HEK293 (cell line): ENCODE results near the gene TFPI.
"Not testable (repeated sequence)": the region's sequence is repeated elsewhere in the genome, so short reads cannot be mapped to it uniquely, and the experiment has no call there.

Source experiments
- CTCF ChIA-PET: fragments of 350-600 bp; formaldehyde crosslinking; extraction: SDS; loops from one replicate; lab custom pipeline; 2021; ENCODE audit warnings: antibody characterized with exemption; lab: Yijun Ruan, JAX
- POLR2A ChIA-PET: fragments of 300-600 bp; formaldehyde crosslinking; extraction: SDS; loops from one replicate; lab custom pipeline; 2020; ENCODE audit warnings: antibody characterized with exemption, inconsistent platforms; lab: Yijun Ruan, JAX
- H3K27ac ChIP-seq: fragments of 200-500 bp; sonication (Bioruptor generic); 2 replicates; pipeline ENCODE4 v1.5.1; 2014; ENCODE audit warnings: low read depth, low read length, control low read depth, inconsistent platforms; ENCODE audit errors: extremely low read depth
- H3K36me3 ChIP-seq, 2 experiments: fragments of 200-500 bp in 1 of 2; sonication (Bioruptor generic) in 1 of 2; 1 replicate in 1 of 2; 2 replicates in 1 of 2; pipeline ENCODE4 v1.5.1; 2014 to 2017; ENCODE audit warnings: inconsistent platforms in 2 of 2, low read length in 2 of 2; ENCODE audit not compliant: control insufficient read depth in 2 of 2, insufficient read depth in 1 of 2
- H3K4me1 ChIP-seq: fragments of 200-500 bp; sonication (Bioruptor generic); 2 replicates; pipeline ENCODE4 v1.5.1; 2014; ENCODE audit warnings: mild to moderate bottlenecking, low read length, inconsistent platforms; ENCODE audit not compliant: control insufficient read depth, insufficient read depth
- H3K4me3 ChIP-seq: 2 replicates; pipeline ENCODE4 v1.5.1; 2011; ENCODE audit warnings: low read depth, mild to moderate bottlenecking, control low read depth, low read length, moderate library complexity
- H3K9me3 ChIP-seq: fragments of 200-500 bp; sonication (Bioruptor generic); 2 replicates; pipeline ENCODE4 v1.5.1; 2014; ENCODE audit warnings: low read depth, low read length, inconsistent platforms; ENCODE audit not compliant: control insufficient read depth, insufficient read depth
- TRIM28 ChIP-seq: IDR thresholded peaks from 2 replicates; pipeline ENCODE4 v1.6.1; 2011; ENCODE audit warnings: low read length, control low read depth, borderline replicate concordance
- TSHZ1 ChIP-seq: fragments of 450-650 bp; formaldehyde crosslinking; IDR thresholded peaks from 2 replicates; pipeline ENCODE4 v1.5.1; 2016; ENCODE audit warnings: missing biosample characterization, missing genetic modification characterization, borderline replicate concordance
- ZBTB10 ChIP-seq: fragments of 450-650 bp; formaldehyde crosslinking; IDR thresholded peaks from 2 replicates; pipeline ENCODE4 v1.5.1; 2016; ENCODE audit warnings: missing biosample characterization, missing genetic modification characterization
- ZBTB20 ChIP-seq: fragments of 450-650 bp; formaldehyde crosslinking; IDR thresholded peaks from 2 replicates; pipeline ENCODE4 v1.5.1; 2016; ENCODE audit warnings: missing biosample characterization, missing genetic modification characterization
- ZBTB8A ChIP-seq: fragments of 450-650 bp; formaldehyde crosslinking; IDR thresholded peaks from 2 replicates; pipeline ENCODE4 v1.5.1; 2016; ENCODE audit warnings: missing biosample characterization, missing genetic modification characterization
- ZNF157 ChIP-seq: fragments of 450-650 bp; formaldehyde crosslinking; IDR thresholded peaks from 2 replicates; pipeline ENCODE4 v1.5.1; 2016; ENCODE audit warnings: missing biosample characterization, missing genetic modification characterization
- ZNF174 ChIP-seq: fragments of 450-650 bp; formaldehyde crosslinking; IDR thresholded peaks from 2 replicates; pipeline ENCODE4 v1.5.0; 2017; ENCODE audit warnings: missing biosample characterization, mild to moderate bottlenecking, missing genetic modification characterization
- ZNF19 ChIP-seq: fragments of 450-650 bp; formaldehyde crosslinking; IDR thresholded peaks from 2 replicates; pipeline ENCODE4; 2016; ENCODE audit warnings: missing biosample characterization, missing genetic modification characterization, low read depth
- ZNF239 ChIP-seq: fragments of 450-650 bp; formaldehyde crosslinking; IDR thresholded peaks from 2 replicates; pipeline ENCODE4 v1.5.1; 2016; ENCODE audit warnings: missing biosample characterization, missing genetic modification characterization
- ZNF292 ChIP-seq: fragments of 450-650 bp; formaldehyde crosslinking; IDR thresholded peaks from 2 replicates; pipeline ENCODE4 v1.5.1; 2016; ENCODE audit warnings: low read depth, missing biosample characterization, missing genetic modification characterization, borderline replicate concordance
- ZNF548 ChIP-seq: fragments of 450-650 bp; formaldehyde crosslinking; IDR thresholded peaks from 2 replicates; pipeline ENCODE4 v1.5.1; 2016; ENCODE audit warnings: missing biosample characterization, missing genetic modification characterization
- ZNF585B ChIP-seq: fragments of 450-650 bp; formaldehyde crosslinking; IDR thresholded peaks from 2 replicates; pipeline ENCODE4 v1.5.1; 2016; ENCODE audit warnings: missing biosample characterization, missing genetic modification characterization
- ZNF777 ChIP-seq: fragments of 450-650 bp; formaldehyde crosslinking; IDR thresholded peaks from 2 replicates; pipeline ENCODE4 v1.5.1; 2017; ENCODE audit warnings: missing biosample characterization, missing genetic modification characterization, borderline replicate concordance
- ZNF830 ChIP-seq: fragments of 450-650 bp; IDR thresholded peaks from 2 replicates; pipeline ENCODE4 v1.5.0; 2018; ENCODE audit warnings: missing biosample characterization, missing genetic modification characterization, low read depth, mild to moderate bottlenecking, moderate library complexity
- ZNF837 ChIP-seq: fragments of 450-650 bp; formaldehyde crosslinking; IDR thresholded peaks from 2 replicates; pipeline ENCODE4 v1.5.1; 2016; ENCODE audit warnings: missing biosample characterization, missing genetic modification characterization
- TF ChIP-seq, protein P1 (sequence below): fragments of 450-650 bp; formaldehyde crosslinking; IDR thresholded peaks from 2 replicates; pipeline ENCODE4 v1.5.1; 2016; ENCODE audit warnings: missing biosample characterization, missing genetic modification characterization
- TF ChIP-seq, protein P2 (sequence below): fragments of 450-650 bp; formaldehyde crosslinking; IDR thresholded peaks from 2 replicates; pipeline ENCODE4 v1.5.1; 2016; ENCODE audit warnings: missing biosample characterization, missing genetic modification characterization, low read depth

TFPI gene

DNA sequence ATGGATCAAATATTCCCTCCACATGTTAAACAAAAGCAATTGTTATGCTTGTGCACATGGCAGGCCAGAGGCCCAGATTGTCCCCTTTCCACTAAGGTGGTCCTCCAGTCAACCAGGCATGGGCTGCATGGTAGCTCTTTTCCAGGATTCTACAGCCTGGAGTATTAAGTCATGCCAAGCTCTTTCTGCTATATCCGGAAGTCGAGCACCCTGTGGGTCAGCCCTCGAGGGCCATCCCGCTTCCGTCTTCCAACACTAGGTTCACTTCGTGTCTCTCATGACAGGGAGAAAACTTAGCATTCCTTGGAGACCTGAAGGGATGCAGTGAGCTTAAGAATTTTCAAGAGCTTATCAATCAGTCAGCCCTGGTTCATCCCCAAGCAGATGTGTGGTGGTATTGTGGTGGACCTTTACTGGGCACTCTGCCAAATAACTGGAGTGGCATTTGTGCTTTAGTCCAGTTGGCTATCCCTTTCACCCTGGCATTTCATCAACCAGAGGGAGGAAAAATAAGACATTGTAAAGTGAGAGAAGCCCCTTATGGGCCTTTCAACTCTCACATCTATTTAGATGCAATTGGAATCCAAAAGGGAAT is 39.9 kb downstream of the TFPI start:
- H3K4me3 ChIP-seq, H3K27ac ChIP-seq, H3K4me1 ChIP-seq, H3K9me3 ChIP-seq, POLR2A ChIA-PET, H3K36me3 ChIP-seq: not testable (repeated sequence)
- CTCF ChIA-PET, result interaction anchor here (0.7 to 2.5 kb wide), 4 partner anchors 11 to 66 kb away, joined by 3 to 13 read pairs (median 3); no protein-coding TSS in a partner anchor

GRCh38 chr2:187513460-187514234 is 40.6 kb downstream of the TFPI start:
- CTCF ChIA-PET, result interaction anchor here (0.7 to 2.5 kb wide), 3 partner anchors 54 to 67 kb away, joined by 3 to 13 read pairs (median 3); no protein-coding TSS in a partner anchor
- H3K36me3 ChIP-seq, POLR2A ChIA-PET, H3K4me1 ChIP-seq, H3K27ac ChIP-seq, H3K4me3 ChIP-seq, H3K9me3 ChIP-seq: not testable (repeated sequence)

GRCh38 chr2:187511356-187512315 is 42.6 kb downstream of the TFPI start:
- H3K27ac ChIP-seq, result no peak overlapping the region
- TF ChIP-seq ZNF239, result no peak
- no peak for TF ChIP-seq ZNF174
- TF ChIP-seq, protein P1, sequence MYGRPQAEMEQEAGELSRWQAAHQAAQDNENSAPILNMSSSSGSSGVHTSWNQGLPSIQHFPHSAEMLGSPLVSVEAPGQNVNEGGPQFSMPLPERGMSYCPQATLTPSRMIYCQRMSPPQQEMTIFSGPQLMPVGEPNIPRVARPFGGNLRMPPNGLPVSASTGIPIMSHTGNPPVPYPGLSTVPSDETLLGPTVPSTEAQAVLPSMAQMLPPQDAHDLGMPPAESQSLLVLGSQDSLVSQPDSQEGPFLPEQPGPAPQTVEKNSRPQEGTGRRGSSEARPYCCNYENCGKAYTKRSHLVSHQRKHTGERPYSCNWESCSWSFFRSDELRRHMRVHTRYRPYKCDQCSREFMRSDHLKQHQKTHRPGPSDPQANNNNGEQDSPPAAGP (tag by site-specific recombination), result no peak
- no peak for TF ChIP-seq ZNF837 (tag by site-specific recombination)
- no peak for TF ChIP-seq TRIM28
- no peak for TF ChIP-seq ZNF548 (tag by site-specific recombination)
- TF ChIP-seq ZNF585B, result no peak
- TF ChIP-seq, protein P2, sequence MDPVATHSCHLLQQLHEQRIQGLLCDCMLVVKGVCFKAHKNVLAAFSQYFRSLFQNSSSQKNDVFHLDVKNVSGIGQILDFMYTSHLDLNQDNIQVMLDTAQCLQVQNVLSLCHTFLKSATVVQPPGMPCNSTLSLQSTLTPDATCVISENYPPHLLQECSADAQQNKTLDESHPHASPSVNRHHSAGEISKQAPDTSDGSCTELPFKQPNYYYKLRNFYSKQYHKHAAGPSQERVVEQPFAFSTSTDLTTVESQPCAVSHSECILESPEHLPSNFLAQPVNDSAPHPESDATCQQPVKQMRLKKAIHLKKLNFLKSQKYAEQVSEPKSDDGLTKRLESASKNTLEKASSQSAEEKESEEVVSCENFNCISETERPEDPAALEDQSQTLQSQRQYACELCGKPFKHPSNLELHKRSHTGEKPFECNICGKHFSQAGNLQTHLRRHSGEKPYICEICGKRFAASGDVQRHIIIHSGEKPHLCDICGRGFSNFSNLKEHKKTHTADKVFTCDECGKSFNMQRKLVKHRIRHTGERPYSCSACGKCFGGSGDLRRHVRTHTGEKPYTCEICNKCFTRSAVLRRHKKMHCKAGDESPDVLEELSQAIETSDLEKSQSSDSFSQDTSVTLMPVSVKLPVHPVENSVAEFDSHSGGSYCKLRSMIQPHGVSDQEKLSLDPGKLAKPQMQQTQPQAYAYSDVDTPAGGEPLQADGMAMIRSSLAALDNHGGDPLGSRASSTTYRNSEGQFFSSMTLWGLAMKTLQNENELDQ (tag by site-specific recombination), result no peak
- TF ChIP-seq ZBTB8A (tag by site-specific recombination), result no peak
- TF ChIP-seq ZNF19 (tag by site-specific recombination), result no peak
- TF ChIP-seq ZNF830 (tag by site-specific recombination), result no peak
- no peak for TF ChIP-seq ZBTB20 (tag by site-specific recombination)
- TF ChIP-seq ZNF777, result no peak
- TF ChIP-seq ZBTB10 (tag by site-specific recombination), result no peak
- TF ChIP-seq TSHZ1 (tag by site-specific recombination), result no peak
- no peak for TF ChIP-seq ZNF157
- TF ChIP-seq ZNF292 (tag by site-specific recombination), result no peak
- no peaks in the 10 kb centered on the region for H3K36me3 ChIP-seq
- H3K9me3 ChIP-seq, result no peaks in the 10 kb centered on the region
- ChIA-PET POLR2A (no interaction called here), CTCF (no interaction called here)
- H3K4me3 ChIP-seq, result no peak overlapping the region
- no peaks in the 10 kb centered on the region for H3K4me1 ChIP-seq
